BJ (cell line): ENCODE results near the gene AFG3L2. TPM values are rescaled to one million over a fixed set of nuclear protein-coding genes. Genes with fewer than 3 reads are reported as not detected.

Experiments used
- CTCF ChIA-PET: fragments of 350-600 bp; formaldehyde crosslinking; extraction: SDS; loops from one replicate; lab custom pipeline; 2021; ENCODE audit warnings: antibody characterized with exemption, inconsistent platforms; lab: Yijun Ruan, JAX
- POLR2A ChIA-PET: fragments of 300-600 bp; sonication (Branson Sonifier 250); formaldehyde crosslinking; extraction: SDS; loops from one replicate; lab custom pipeline; 2021; ENCODE audit warnings: antibody characterized with exemption; lab: Charles Lee
- DNase-seq: peaks from one replicate; pipeline ENCODE4 v3.0.0-alpha.2; 2011; ENCODE audit warnings: low read depth
- H3K27me3 ChIP-seq: 2 replicates; pipeline ENCODE4 v1.6.0; 2011; ENCODE audit warnings: low read length; ENCODE audit not compliant: control insufficient read depth, insufficient read depth
- H3K36me3 ChIP-seq: 2 replicates; pipeline ENCODE4 v1.5.1; 2011; ENCODE audit warnings: low read length; ENCODE audit not compliant: control insufficient read depth, insufficient read depth
- H3K4me3 ChIP-seq: 2 replicates; pipeline ENCODE4 v1.5.1; 2011; ENCODE audit warnings: low read depth, mild to moderate bottlenecking, control low read depth, low read length
- polyA plus RNA-seq: library from polyadenylated mRNA; depleted of rRNA; stranded (reverse); fragments of >200 nt; gene quantifications from 2 replicates; pipeline ENCODE4 v1.2.3, GENCODE V29; 2011
- TF ChIP-seq, protein P1 (sequence below): IDR thresholded peaks from 2 replicates; pipeline ENCODE4 v1.5.1; 2011; ENCODE audit warnings: low read depth, mild to moderate bottlenecking, control low read depth, inconsistent platforms, low read length, moderate library complexity; ENCODE audit not compliant: insufficient read depth

The AFG3L2 gene
- polyA plus RNA-seq, 1 experiment, result 25.5 TPM

DNA sequence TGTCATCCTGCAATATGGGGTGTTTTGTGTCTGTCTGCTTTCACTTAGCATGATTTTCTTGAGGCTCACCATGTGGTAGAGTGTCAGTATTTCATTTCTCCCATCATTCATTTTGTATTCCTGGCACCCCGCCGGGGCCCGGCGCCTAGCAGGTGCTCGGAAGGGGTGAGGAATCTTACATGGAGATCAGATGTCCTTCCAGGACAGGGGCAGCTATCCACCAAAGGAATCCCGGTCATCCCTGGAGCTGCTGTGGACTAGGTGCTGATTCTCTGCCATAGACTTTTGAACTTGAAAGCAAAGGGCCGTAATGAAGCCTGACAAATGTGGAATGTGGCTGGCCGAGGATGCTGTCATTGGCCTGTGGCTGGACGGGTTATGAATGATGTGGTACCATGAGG lies 33.1 kb upstream of the AFG3L2 start:
- no peaks in the 10 kb centered on the region for H3K27me3 ChIP-seq
- no peak for DNase-seq
- ChIA-PET POLR2A (no interaction called here), CTCF (no interaction called here)
- H3K4me3 ChIP-seq, result no peak overlapping the region
- H3K36me3 ChIP-seq, result no peaks in the 10 kb centered on the region
- TF ChIP-seq, protein P1, sequence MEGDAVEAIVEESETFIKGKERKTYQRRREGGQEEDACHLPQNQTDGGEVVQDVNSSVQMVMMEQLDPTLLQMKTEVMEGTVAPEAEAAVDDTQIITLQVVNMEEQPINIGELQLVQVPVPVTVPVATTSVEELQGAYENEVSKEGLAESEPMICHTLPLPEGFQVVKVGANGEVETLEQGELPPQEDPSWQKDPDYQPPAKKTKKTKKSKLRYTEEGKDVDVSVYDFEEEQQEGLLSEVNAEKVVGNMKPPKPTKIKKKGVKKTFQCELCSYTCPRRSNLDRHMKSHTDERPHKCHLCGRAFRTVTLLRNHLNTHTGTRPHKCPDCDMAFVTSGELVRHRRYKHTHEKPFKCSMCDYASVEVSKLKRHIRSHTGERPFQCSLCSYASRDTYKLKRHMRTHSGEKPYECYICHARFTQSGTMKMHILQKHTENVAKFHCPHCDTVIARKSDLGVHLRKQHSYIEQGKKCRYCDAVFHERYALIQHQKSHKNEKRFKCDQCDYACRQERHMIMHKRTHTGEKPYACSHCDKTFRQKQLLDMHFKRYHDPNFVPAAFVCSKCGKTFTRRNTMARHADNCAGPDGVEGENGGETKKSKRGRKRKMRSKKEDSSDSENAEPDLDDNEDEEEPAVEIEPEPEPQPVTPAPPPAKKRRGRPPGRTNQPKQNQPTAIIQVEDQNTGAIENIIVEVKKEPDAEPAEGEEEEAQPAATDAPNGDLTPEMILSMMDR, result no peak

DNA sequence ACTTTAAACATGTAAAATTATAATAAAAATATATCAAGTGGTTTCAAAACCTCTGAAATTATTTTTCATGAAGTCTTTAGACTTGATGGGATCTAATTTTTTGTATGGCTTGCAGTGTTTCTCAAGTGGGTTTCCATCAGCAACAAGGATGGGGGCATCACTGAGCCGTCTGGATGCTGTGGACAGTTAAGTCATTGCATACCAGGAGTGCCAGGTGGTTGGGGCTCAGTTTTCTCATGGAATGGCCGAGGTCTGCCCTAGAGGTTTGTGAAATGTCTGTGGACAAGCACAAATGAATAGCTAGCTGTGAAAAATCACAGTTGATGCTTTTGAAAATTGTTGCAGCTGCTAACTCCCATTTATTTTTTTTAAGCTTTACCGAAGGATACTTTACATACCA lies 32.4 kb upstream of the AFG3L2 start:
- no peak for DNase-seq
- CTCF ChIA-PET, result interaction anchor here (1.2 kb wide), 1 partner anchor 42 kb away, joined by 3 read pairs; no protein-coding TSS in a partner anchor
- H3K27me3 ChIP-seq, result no peaks in the 10 kb centered on the region
- POLR2A ChIA-PET, result no interaction called here
- TF ChIP-seq, protein P1, result no peak
- H3K4me3 ChIP-seq, result no peak overlapping the region
- no peaks in the 10 kb centered on the region for H3K36me3 ChIP-seq

DNA sequence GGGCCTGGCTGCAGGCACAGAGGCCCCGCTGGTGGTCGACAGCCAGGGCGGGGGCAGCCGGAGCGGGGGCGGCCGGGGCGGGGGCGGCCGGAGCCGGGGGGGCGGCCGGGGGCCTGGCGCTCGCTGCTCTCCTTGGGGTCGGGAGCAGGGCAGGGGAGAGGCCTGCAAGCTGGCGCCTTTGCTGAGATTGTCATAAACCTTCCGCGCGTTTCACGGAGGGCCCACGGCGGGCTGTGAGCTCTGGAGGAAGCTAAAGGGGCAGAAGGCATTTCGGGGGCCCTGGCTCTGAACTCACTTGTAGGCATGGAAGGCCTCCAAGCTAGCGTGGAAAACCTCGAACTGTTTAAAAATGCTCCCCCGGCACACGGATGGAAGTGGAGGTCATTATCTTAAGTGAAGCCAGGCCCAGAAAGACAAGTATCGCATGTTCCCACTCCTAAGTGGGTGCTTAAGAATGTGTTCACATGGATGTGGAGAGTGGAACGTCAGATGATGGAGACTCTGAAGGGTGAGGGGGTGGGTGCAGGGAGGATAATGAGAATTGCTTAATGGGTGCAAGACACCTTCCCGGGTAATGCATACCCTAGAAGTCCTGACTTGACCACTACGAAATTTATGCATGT lies 31.3 kb upstream of the AFG3L2 start:
- Histone ChIP-seq H3K36me3 (no peaks in the 10 kb centered on the region), H3K27me3 (no peaks in the 10 kb centered on the region), H3K4me3 (peak overlapping the region; percentile 58)
- TF ChIP-seq, protein P1, result no peak
- ChIA-PET CTCF (interaction anchor here (1.2 to 1.8 kb wide), 2 partner anchors 11 to 43 kb away, joined by 3 read pairs; no protein-coding TSS in a partner anchor), POLR2A (no interaction called here)
- no peak for DNase-seq

DNA sequence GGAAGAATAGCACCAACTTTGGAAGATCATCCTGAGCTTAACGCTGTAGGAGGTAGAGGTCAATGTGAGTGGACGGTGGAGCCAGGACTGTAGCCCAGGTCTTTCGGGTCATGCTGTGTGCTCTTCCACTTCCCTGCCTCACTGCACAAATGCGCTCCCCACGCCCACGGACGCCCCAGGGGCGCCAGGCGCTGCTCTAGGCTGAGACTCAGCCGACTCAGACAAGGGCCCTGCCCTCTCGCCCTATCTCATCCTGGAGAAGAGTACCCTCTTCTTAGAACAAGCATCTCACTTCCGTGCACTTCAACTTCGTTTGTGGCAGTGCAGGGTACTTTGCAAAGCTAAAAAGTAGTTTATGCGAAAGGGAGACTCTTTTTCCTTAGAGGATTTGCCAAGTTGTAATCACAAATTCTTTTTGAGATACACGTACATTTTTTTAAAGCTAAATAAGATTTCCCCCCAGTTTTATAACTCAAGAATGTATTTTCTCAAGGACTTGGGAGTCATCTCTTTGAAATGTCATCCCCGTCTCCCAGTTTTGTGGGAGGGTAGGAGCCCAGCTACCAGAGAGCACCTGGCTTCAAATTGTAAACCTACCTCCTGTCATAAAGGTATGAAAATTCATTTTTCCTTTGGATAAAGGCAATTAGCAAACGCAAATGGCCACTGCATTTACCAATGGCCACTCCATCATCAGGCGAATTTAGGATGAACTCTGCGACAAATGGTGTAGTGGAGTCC lies 29.5 kb upstream of the AFG3L2 start:
- POLR2A ChIA-PET, result no interaction called here
- no peak for DNase-seq
- CTCF ChIA-PET, result interaction anchor here (0.6 to 7.4 kb wide), 4 partner anchors 13 to 47 kb away, joined by 3 to 54 read pairs (median 3); no protein-coding TSS in a partner anchor
- Histone ChIP-seq H3K36me3 (no peaks in the 10 kb centered on the region), H3K4me3 (no peak overlapping the region), H3K27me3 (no peaks in the 10 kb centered on the region)
- TF ChIP-seq, protein P1, result no peak

DNA sequence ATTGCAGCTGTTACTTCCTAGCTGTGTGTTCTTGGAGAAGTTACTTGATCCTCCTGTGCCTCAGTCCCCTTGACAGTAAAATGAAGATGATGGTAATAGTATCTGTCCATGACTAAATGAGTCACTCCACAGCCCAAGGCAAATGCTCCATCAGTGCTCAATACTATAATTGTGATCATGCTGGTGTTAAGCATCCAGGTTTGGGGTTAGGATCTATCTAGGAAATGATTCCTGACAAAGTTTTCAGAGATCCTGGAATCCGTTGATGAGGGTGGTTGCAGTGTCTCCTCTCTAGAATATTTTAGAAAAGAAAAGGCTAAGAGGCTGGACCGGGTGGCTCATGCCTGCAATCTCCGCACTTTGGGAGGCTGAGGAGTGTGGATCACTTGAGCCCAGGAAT lies 28.0 kb upstream of the AFG3L2 start:
- no peak for DNase-seq
- CTCF ChIA-PET, result interaction anchor here (1.0 to 7.4 kb wide), 3 partner anchors 12 to 134 kb away, joined by 3 to 54 read pairs (median 3); no protein-coding TSS in a partner anchor
- Histone ChIP-seq H3K27me3 (no peaks in the 10 kb centered on the region), H3K4me3 (no peak overlapping the region), H3K36me3 (no peaks in the 10 kb centered on the region)
- TF ChIP-seq, protein P1, result no peak
- POLR2A ChIA-PET, result no interaction called here
